ENCODE results near the gene MYLK2.

DNA sequence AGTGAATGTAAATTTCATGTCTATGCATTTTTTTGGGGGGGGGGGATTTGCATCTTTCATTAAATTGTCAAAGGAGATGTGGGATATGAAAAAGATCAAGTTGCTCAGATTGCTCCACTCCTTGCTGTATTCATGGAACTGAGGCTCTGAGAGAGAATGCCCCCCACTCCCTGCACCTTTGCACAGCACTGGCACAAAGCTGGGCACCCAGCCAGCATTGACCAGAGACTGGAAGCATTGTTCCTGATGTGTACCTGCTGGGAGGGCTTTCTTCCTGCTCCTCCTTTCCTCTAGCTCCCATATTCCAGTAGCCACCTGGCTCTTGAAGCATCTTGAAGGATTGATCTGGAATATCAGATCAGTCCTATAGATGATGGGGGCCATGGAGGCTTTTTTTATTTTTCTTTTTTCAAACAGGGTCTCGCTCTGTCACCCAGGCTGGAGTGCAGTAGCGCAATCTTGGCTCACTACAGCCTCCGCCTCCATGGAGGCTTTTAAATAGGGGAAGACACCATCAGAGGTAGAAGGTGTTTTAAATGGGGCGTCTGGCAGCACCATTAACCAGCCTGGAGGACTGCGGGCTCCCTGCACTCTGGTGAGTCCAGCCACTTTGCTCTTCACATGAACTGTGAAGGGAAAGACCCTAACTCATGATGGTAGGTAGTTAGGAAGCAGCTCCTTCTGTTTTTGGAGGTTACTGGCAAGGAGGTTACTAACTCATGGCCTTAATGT lies 40.3 kb downstream of the MYLK2 start:
- TF ChIP-seq, protein P1, sequence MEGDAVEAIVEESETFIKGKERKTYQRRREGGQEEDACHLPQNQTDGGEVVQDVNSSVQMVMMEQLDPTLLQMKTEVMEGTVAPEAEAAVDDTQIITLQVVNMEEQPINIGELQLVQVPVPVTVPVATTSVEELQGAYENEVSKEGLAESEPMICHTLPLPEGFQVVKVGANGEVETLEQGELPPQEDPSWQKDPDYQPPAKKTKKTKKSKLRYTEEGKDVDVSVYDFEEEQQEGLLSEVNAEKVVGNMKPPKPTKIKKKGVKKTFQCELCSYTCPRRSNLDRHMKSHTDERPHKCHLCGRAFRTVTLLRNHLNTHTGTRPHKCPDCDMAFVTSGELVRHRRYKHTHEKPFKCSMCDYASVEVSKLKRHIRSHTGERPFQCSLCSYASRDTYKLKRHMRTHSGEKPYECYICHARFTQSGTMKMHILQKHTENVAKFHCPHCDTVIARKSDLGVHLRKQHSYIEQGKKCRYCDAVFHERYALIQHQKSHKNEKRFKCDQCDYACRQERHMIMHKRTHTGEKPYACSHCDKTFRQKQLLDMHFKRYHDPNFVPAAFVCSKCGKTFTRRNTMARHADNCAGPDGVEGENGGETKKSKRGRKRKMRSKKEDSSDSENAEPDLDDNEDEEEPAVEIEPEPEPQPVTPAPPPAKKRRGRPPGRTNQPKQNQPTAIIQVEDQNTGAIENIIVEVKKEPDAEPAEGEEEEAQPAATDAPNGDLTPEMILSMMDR (IDR thresholded peaks at IDR 0.05): no peak
- no peak for TF ChIP-seq POLR2A (IDR thresholded peaks at IDR 0.05; ENCODE audit: low read depth)

Data from esophagus muscularis mucosa (tissue), 3 donors.